GM19467 (cell line): ENCODE measurements around the gene CPVL.

Experiments
- ATAC-seq: cut with Tn5 transposase; IDR thresholded peaks from one replicate; pipeline ENCODE4 v1.9.1; 2021; ENCODE audit warnings: mild to moderate bottlenecking, moderate library complexity; ENCODE audit not compliant: unreplicated experiment

The CPVL gene

DNA sequence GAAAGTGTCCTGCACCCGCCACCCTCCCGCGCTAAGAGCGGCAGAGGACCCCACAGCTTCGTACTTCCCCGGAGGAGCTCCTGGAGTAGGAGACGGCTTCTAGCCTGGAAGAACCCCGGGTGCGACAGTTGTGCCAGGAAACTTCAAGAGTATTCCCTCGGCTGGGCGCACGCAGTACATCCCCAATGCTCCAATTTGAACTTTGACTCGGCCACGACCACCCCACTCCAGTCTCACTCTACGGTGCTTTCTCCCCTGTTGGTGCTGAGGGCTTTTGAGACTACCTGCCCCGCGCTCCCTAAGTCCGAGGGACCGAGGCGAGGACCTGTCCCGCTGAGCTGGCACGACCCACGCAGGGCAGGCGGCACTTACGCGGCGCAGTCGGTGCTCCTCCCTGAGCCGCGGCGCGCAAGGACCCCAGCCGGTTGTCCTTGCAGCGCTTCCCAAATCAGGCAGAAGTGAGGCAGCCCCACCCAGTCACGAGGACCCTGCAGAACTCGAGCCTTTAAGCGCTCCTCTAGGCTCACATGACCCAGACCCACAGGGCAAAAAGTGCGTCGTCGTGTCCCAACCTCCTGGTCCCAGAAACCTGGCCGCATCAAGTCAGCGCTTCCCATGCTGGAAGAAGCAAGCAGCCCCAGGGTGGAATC, at the start of gene CPVL:
CPVL (minus strand) TSS at position 481 of the 650 bp plus-strand sequence. CDS start 25,476 bp downstream, outside the sequence.
- ATAC-seq = no peak

DNA sequence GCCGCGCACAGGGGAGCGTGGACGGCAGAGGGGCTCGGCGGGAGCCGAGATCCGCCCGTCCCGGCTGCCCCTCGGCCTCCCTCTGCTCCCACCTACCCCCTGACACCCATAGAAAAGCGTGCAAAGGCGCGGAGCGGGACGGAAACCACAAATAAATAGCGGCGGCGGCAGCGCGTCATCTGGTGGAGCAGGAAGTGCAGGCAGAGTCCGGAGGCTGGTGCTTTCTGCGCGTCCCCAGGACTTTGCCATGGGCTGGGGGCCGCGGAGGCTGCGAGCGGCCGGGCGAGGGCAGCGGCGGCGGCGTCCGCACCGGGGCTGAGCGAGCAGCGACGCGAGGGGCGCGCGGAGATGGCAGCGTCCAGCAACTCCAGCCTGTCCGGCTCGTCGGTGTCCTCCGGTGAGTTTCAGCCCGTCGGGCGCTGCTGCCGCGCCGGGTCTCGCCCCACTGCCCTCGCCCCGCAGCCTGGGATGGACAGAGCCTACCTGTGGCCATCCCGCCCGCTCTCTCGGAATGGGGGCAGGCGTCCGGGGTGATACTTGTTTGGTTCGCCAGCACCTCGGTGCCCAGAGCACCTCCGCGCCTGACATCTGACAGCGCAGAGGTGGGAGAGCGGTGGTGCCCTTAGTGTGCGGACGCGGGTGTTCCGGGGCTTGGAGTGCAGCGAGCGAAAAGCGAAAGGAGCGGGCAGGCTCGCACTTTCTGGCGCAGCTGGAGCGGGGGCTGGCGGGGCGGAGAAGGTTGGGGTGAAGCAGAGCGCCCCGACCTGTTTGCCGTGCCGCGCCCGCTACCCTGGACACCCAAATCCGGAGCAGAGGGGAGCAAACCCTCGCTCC, 48.5 kb upstream of the CPVL start, which contains the start of gene CHN2:
CHN2 (plus strand) TSS at position 182 of the 834 bp plus-strand sequence.
- ATAC-seq = no peak

DNA sequence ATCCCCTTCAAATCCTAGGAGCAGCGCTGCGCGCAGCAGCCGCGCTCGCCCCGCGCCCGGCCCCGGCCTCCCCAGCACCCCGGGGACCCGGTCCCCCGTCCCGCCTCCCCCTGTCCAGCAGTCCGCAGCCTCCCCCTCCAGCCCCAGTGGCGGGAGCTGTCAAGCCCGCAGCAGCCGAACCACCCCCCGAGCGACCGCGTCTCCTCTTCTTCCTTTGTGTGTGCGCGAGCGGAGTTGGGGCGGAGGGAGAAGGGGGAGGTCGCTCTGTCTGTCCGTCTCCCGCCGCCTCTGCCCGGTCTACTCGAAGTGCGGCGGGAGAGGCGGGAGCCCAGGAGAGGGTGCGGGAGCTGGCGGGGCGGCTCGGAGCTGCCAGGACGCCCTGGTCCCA, 47.9 kb upstream of the CPVL start:
- ATAC-seq = no peak

GRCh38 chr7:29193316-29194205, 47.2 kb upstream of the CPVL start:
- ATAC-seq = no peak

DNA sequence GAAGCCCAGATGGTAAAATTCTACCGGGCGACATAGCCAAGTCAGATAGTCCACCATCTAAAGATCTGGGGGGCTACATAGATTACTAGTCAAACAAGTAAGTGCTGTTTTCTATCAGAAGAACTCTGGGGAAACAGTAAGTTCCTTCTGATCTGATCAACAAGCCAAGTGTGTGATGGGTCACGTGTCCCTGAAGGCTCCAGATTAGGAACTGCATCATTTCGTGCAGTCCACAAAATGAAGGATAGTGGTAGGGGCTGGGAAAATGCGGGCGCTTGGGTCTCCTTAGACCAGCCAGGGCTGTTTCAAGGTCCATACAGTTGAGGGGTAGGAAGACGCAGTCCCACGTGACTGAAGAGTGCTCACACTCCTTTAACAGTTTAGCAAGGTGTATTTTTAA, 46.5 kb upstream of the CPVL start:
- no peak for ATAC-seq

DNA sequence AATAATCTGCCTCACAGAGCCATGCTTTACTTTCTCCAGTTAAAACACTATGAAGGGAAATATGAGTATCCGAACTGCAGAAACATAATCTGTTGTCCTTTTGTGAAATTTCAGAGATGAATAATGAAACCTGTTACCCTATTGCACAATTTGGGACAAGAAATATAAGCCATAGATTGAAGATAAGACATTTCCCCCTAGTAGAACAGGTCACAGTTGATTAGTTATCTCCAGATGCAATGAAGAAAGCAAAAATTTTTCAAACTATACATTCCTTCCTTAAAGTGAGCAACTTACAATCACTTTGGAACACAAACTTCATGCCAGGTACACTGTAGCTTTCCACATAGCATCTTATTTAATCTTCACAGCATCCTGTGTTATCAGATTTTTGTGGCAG, 46.0 kb upstream of the CPVL start:
- ATAC-seq = no peak

GRCh38 chr7:29190349-29191045, 44.2 kb upstream of the CPVL start:
- no peak for ATAC-seq

- ATAC-seq = peak; percentile 72
Measured at GRCh38 chr7:29189743-29190201, 43.4 kb upstream of the CPVL start.

GRCh38 chr7:29185613-29186012, 39.3 kb upstream of the CPVL start:
- ATAC-seq = no peak

- no peak for ATAC-seq
Measured at GRCh38 chr7:29184599-29184998, 38.3 kb upstream of the CPVL start.

GRCh38 chr7:29179115-29179514, 32.8 kb upstream of the CPVL start:
- no peak for ATAC-seq

GRCh38 chr7:29177963-29178600, 31.7 kb upstream of the CPVL start:
- ATAC-seq = no peak

DNA sequence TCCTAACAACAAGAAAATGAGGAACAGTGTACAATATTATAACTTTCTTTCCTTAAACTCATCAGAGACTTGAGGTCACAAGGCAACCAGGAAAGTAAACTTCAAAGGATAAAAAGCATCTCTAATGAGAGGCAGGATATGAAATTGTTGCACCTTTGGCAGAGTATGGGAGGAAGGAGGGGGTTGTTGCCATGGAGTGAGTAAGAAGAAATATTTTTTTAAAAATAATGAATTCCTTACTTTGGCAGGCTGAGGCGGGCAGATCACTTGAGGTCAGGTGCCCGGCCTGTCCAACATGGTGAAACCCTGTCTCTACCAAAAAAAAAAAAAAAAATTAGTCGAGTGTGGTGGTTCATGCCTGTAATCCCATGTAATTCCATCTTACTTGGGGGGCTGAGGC, 27.1 kb upstream of the CPVL start:
- no peak for ATAC-seq

DNA sequence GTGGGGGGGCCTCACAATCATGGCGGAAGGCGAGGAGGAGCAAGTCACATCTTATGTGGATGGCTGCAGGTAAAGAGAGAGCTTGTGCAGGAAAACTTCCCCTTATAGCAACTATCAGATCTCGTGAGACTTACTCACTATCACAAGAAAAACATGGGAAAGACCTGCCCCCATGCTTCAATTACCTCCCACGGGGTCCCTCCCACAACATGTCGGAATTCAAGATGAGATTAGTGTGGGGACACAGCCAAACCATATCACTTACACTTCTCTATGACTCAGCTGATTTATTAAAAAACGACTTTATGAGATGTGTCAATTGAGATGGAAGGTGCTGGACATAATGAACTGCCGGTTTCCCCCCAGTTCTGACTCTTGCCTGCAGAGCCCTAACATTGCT, 24.4 kb upstream of the CPVL start:
- no peak for ATAC-seq

GRCh38 chr7:29167721-29168120, 21.4 kb upstream of the CPVL start:
- ATAC-seq = no peak

GRCh38 chr7:29163854-29164253, 17.5 kb upstream of the CPVL start:
- ATAC-seq = no peak

DNA sequence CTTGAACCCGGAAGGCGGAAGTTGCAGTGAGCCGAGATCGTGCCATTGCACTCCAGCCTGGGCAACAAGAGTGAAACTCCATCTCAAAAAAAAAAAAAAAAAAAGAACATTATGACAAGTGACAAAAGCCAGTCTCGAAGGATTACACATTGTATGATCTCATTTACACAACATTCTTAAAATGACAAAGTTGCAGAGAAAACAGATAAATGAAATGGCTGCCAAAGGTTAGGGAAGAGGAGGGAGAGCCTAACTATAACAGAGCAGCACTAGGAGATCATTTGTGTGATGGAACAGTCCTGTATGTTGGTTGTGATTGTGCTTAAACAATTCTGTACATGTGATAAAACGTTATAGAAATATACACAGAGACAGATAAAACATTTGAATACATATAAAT, 16.2 kb upstream of the CPVL start:
- no peak for ATAC-seq

GRCh38 chr7:29161231-29161630, 14.9 kb upstream of the CPVL start:
- ATAC-seq = no peak

- no peak for ATAC-seq
Measured at GRCh38 chr7:29160080-29160479, 13.7 kb upstream of the CPVL start.

DNA sequence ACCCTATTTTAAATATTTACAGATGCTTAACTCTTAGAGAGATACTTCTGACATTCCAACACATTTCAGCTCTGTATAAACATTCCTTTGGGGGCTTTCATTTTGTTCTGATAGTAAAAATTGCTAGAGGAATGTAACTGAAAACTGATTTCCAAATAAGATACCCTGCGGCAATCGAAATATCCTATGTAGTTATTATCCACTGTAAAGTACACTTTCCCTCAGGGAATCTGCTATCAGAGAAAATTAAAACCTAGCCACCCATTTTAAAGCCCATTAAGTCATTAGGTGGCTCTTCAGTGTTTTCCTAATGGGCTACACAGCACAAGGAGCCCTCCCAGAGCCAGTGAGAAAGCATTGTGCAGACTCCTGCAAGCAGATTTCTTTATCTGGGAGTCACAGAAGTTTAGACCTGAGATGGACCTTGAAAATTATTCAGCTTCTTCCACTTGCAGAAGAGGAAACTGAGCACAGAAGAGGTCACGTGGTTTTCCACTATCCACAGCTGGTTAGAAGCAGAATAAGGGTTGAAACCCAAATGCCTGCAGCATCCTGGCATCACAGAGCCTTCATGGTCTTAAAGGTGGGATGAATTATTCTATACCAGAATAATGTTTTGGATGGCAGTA, 12.6 kb upstream of the CPVL start:
- no peak for ATAC-seq
